Stomach (tissue), 9 donors: ENCODE data around the gene ROPN1. TPM values are rescaled to one million over a fixed set of nuclear protein-coding genes. Genes with fewer than 3 reads are reported as not detected.

Experiments
- DNase-seq, 2 donors: peaks; one replicate each; pipeline versions ENCODE4 v3.0.0 to v3.0.0-alpha.2; 2013 to 2019
- H3K27ac ChIP-seq, 5 donors: fragments of 200-600 bp in 4 of 5; sonication (generic) in 4 of 5; one replicate each; pipeline ENCODE4 v1.5.1; 2013 to 2019; ENCODE audit warnings: mild to moderate bottlenecking in 1 of 5, moderate library complexity in 1 of 5
- H3K27me3 ChIP-seq, 3 donors: fragments of 200-600 bp; sonication (generic); one replicate each; pipeline ENCODE4 v1.5.1; 2017 to 2019; ENCODE audit warnings: mixed run types in 1 of 3
- H3K36me3 ChIP-seq, 4 donors: fragments of 200-600 bp; sonication (generic); 1 replicate in 3 of 4; 2 replicates in 1 of 4; pipeline ENCODE4 v1.5.1; 2016 to 2019
- H3K4me1 ChIP-seq, 4 donors: fragments of 200-600 bp; sonication (generic); one replicate each; pipeline ENCODE4 v1.5.1; 2016 to 2019
- H3K4me3 ChIP-seq, 4 donors: fragments of 200-600 bp; sonication (generic) in 3 of 4; one replicate each; pipeline ENCODE4 v1.5.1; 2016 to 2019; ENCODE audit warnings: mild to moderate bottlenecking in 1 of 4
- H3K9me3 ChIP-seq, 4 donors: fragments of 200-600 bp; sonication (generic); one replicate each; pipeline ENCODE4 v1.5.1; 2016 to 2019
- EP300 ChIP-seq: sonication (generic); formaldehyde crosslinking; IDR thresholded peaks from one replicate; pipeline ENCODE4 v1.6.1; 2017; ENCODE audit warnings: antibody characterized with exemption
- POLR2A ChIP-seq, 4 donors: fragments of 450-650 bp; IDR thresholded peaks; one replicate each; pipeline ENCODE4 v1.6.1; 2016; ENCODE audit warnings: antibody characterized with exemption in 4 of 4, control low read depth in 2 of 4, mild to moderate bottlenecking in 1 of 4, moderate library complexity in 1 of 4
- POLR2AphosphoS5 ChIP-seq, 3 donors: sonication (generic); formaldehyde crosslinking; IDR thresholded peaks; one replicate each; pipeline ENCODE4 v1.6.1; 2016; ENCODE audit warnings: antibody characterized with exemption in 3 of 3
- WGBS, 5 donors: extraction: QIAGEN DNeasy Blood & Tissue Kit in 3 of 5; methylation state at CpG; one replicate each; pipeline versions ENCODE4 v1.1.5 to v1.1.7; 2013 to 2018; 5-methylcytosine and 5-hydroxymethylcytosine counted together
- intact Hi-C: fragments of 100-400 bp; cut with DNase I; formaldehyde crosslinking; loops from one replicate; pipeline ENCODE4 v1.15.1; 2023; ENCODE audit warnings: low total_unique reads
- polyA plus RNA-seq, 3 donors: library from polyadenylated mRNA; stranded (reverse); fragments of 200-250 nt; gene quantifications; one replicate each; pipeline ENCODE4 v1.2.3, GENCODE V29; 2013
- total RNA-seq, 5 donors: library from RNA; depleted of rRNA; stranded (reverse); fragments of >200 nt; gene quantifications; one replicate each; pipeline versions ENCODE4 v1.1.0 to v1.2.3, GENCODE V29; 2014 to 2016
- TF ChIP-seq, protein P1 (sequence below), 7 experiments: fragments of 450-650 bp in 4 of 7; fragments of 200-600 bp in 3 of 7; sonication (generic) in 3 of 7; IDR thresholded peaks; one replicate each; pipeline ENCODE4 v1.5.1; 2016 to 2019; ENCODE audit warnings: antibody characterized with exemption in 7 of 7, control low read depth in 2 of 7, mild to moderate bottlenecking in 1 of 7
- donor health status: healthy with polysubstance abuse.
- donor health status: Bipolar disorder and iron deficiency.
- donor health status: healthy.

ROPN1 gene
- total and polyA plus RNA-seq, 8 donors = 0.15 to 0.55 TPM; not detected in 6

GRCh38 chr3:123936400-123936799 lies 55.5 kb downstream of the ROPN1 start:
- WGBS, 5 donors = 39 to 70% (median 49%) methylated on average over 2 of the region's 2 CpGs

DNA sequence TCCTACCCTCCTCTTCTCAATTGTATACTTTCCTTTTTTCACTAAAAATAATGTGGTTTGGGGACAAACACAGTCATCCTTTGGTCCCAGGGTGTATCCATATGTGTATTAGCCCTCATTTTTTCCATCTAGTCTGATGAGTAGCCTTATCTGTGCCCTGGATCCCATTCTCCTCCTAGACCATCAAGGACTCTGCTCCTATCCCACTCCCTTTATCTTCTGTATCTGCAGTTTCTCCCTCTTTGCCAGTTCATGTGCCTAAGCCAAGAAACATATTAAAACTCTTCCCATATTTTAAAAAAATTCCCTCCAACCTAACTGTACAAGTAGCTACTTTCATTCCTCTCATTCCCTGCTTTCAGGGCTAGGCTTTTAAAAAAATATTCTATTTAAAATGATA lies 56.1 kb downstream of the ROPN1 start:
- no peaks in the 10 kb centered on the region for H3K9me3 ChIP-seq
- H3K27ac ChIP-seq = no peak overlapping the region
- H3K27me3 ChIP-seq = no peaks in the 10 kb centered on the region
- TF ChIP-seq, protein P1, sequence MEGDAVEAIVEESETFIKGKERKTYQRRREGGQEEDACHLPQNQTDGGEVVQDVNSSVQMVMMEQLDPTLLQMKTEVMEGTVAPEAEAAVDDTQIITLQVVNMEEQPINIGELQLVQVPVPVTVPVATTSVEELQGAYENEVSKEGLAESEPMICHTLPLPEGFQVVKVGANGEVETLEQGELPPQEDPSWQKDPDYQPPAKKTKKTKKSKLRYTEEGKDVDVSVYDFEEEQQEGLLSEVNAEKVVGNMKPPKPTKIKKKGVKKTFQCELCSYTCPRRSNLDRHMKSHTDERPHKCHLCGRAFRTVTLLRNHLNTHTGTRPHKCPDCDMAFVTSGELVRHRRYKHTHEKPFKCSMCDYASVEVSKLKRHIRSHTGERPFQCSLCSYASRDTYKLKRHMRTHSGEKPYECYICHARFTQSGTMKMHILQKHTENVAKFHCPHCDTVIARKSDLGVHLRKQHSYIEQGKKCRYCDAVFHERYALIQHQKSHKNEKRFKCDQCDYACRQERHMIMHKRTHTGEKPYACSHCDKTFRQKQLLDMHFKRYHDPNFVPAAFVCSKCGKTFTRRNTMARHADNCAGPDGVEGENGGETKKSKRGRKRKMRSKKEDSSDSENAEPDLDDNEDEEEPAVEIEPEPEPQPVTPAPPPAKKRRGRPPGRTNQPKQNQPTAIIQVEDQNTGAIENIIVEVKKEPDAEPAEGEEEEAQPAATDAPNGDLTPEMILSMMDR (IDR thresholded peaks at IDR 0.05) = no peak
- TF ChIP-seq POLR2A (IDR thresholded peaks at IDR 0.05) = no peak
- no peak for TF ChIP-seq EP300
- no peak for TF ChIP-seq POLR2AphosphoS5 (IDR thresholded peaks at IDR 0.05)
- intact Hi-C loops = no loop called here
- H3K4me3 ChIP-seq = no peak overlapping the region
- H3K4me1 ChIP-seq = no peaks in the 10 kb centered on the region
- H3K36me3 ChIP-seq = peaks cover 6 to 32% (median 26%) of the 10 kb centered on the region in 4 donors
- no peak for DNase-seq

More at GRCh38 chr3:123936400-123936799, 55.5 kb downstream of the ROPN1 start:
- Histone ChIP-seq H3K4me1 (no peaks in the 10 kb centered on the region), H3K27ac (no peak overlapping the region), H3K4me3 (no peak overlapping the region), H3K9me3 (no peaks in the 10 kb centered on the region), H3K36me3 (peaks cover 3 to 26% (median 21%) of the 10 kb centered on the region in 4 donors), H3K27me3 (no peaks in the 10 kb centered on the region)
- TF ChIP-seq POLR2A (IDR thresholded peaks at IDR 0.05) (no peak), POLR2AphosphoS5 (IDR thresholded peaks at IDR 0.05) (no peak), EP300 (no peak)
- TF ChIP-seq, protein P1 (IDR thresholded peaks at IDR 0.05) = no peak
- intact Hi-C loops = no loop called here
- no peak for DNase-seq

- no peak overlapping the region for H3K27ac ChIP-seq
- WGBS, 5 donors = 73 to 84% (median 81%) methylated on average over 2 of the region's 2 CpGs
- no peak overlapping the region for H3K4me3 ChIP-seq
- no peak for TF ChIP-seq EP300
- TF ChIP-seq, protein P1 (IDR thresholded peaks at IDR 0.05) = no peak
- TF ChIP-seq POLR2AphosphoS5 (IDR thresholded peaks at IDR 0.05) = no peak
- H3K4me1 ChIP-seq = no peaks in the 10 kb centered on the region
- intact Hi-C loops = no loop called here
- no peaks in the 10 kb centered on the region for H3K27me3 ChIP-seq
- no peaks in the 10 kb centered on the region for H3K9me3 ChIP-seq
- H3K36me3 ChIP-seq = peaks cover 9 to 47% (median 38%) of the 10 kb centered on the region in 4 donors
- DNase-seq = no peak
Observed at GRCh38 chr3:123934250-123934649, 57.7 kb downstream of the ROPN1 start.

DNA sequence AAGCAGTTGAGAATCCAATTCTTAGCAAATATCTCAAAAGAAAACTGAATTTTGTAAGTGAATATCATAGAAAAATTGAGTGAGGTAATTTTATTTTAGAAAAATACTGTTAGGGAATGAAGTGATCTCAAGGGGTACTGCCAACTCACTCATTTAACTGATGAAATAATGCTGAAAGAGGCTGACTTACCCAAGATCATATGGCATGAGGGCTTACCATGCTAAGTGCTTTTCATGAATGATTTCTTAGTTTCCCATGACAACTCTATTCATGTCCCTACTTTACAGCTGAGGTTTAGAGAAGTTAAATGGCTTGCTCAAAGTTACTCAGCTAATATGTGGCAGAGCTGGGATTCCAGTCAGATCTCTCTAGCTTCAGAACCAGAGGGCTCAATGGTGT lies 61.5 kb downstream of the ROPN1 start:
- peaks cover 9 to 69% (median 46%) of the 10 kb centered on the region in 4 donors for H3K36me3 ChIP-seq

More for the DNA sequence above, 61.5 kb downstream of the ROPN1 start:
- intact Hi-C loops = no loop called here
- TF ChIP-seq EP300 = no peak
- no peak for TF ChIP-seq POLR2A (IDR thresholded peaks at IDR 0.05)
- TF ChIP-seq, protein P1 (IDR thresholded peaks at IDR 0.05) = no peak
- no peak for TF ChIP-seq POLR2AphosphoS5 (IDR thresholded peaks at IDR 0.05)
- Histone ChIP-seq H3K27me3 (no peaks in the 10 kb centered on the region), H3K4me1 (no peaks in the 10 kb centered on the region), H3K27ac (no peak overlapping the region), H3K4me3 (no peak overlapping the region), H3K9me3 (no peaks in the 10 kb centered on the region)
- no peak for DNase-seq
